Fibroblast of lung (primary cell): ENCODE results near the gene NHSL2. TPM values are rescaled to one million over a fixed set of nuclear protein-coding genes. Genes with fewer than 3 reads are reported as not detected.

Source experiments
- DNase-seq, 2 donors: peaks; one replicate each; pipeline versions ENCODE4 v3.0.0 to v3.0.0-alpha.2; 2010; ENCODE audit warnings: low read depth in 2 of 2
- H2AFZ ChIP-seq: 2 replicates; pipeline ENCODE4 v1.5.1; 2012; ENCODE audit warnings: low read length, control low read depth, inconsistent platforms
- H3K27ac ChIP-seq: 2 replicates; pipeline ENCODE4 v1.5.1; 2011; ENCODE audit warnings: low read length, control low read depth; ENCODE audit not compliant: insufficient read depth
- H3K27me3 ChIP-seq: 2 replicates; pipeline ENCODE4 v1.5.1; 2011; ENCODE audit warnings: mild to moderate bottlenecking, low read length; ENCODE audit not compliant: control insufficient read depth, insufficient read depth
- H3K36me3 ChIP-seq: 2 replicates; pipeline ENCODE4 v1.5.1; 2011; ENCODE audit warnings: low read length; ENCODE audit not compliant: control insufficient read depth, insufficient read depth
- H3K4me1 ChIP-seq: 2 replicates; pipeline ENCODE4 v1.5.1; 2011; ENCODE audit warnings: low read length; ENCODE audit not compliant: control insufficient read depth, insufficient read depth; ENCODE audit errors: extremely low read depth
- H3K4me2 ChIP-seq: 2 replicates; pipeline ENCODE4 v1.5.1; 2011; ENCODE audit warnings: low read length, control low read depth; ENCODE audit not compliant: insufficient read depth; ENCODE audit errors: extremely low read depth
- H3K4me3 ChIP-seq, 4 experiments: fragments of 200-600 bp in 1 of 4; sonication (generic) in 1 of 4; replicated peaks in 1 of 4; 2 replicates each; pipeline ENCODE4 v1.5.1; 2011 to 2016; ENCODE audit warnings: low read length in 4 of 4, low read depth in 3 of 4, mild to moderate bottlenecking in 3 of 4, control low read depth in 2 of 4, inconsistent platforms in 1 of 4, mixed read lengths in 1 of 4; ENCODE audit not compliant: insufficient read depth in 1 of 4; ENCODE audit errors: control extremely low read depth in 1 of 4
- H3K79me2 ChIP-seq: 2 replicates; pipeline ENCODE4 v1.5.1; 2012; ENCODE audit warnings: mild to moderate bottlenecking, low read length, inconsistent platforms; ENCODE audit not compliant: control insufficient read depth, insufficient read depth
- H3K9ac ChIP-seq: 2 replicates; pipeline ENCODE4 v1.5.1; 2011; ENCODE audit warnings: mild to moderate bottlenecking, low read length, control low read depth; ENCODE audit not compliant: insufficient read depth
- H3K9me3 ChIP-seq: 2 replicates; pipeline ENCODE4 v1.5.1; 2012; ENCODE audit warnings: low read depth, low read length; ENCODE audit not compliant: control insufficient read depth, insufficient read depth
- H4K20me1 ChIP-seq: 2 replicates; pipeline ENCODE4 v1.5.1; 2011; ENCODE audit warnings: low read length; ENCODE audit not compliant: control insufficient read depth, insufficient read depth; ENCODE audit errors: extremely low read depth
- EZH2 ChIP-seq: IDR thresholded peaks from 2 replicates; pipeline ENCODE4 v1.5.1; 2012; ENCODE audit warnings: low read length, control low read depth, mild to moderate bottlenecking; ENCODE audit errors: missing control alignments
- polyA plus RNA-seq, 2 donors: library from polyadenylated mRNA; depleted of rRNA in 1 of 2; stranded (reverse) in 1 of 2; unstranded in 1 of 2; fragments of >200 nt; gene quantifications; 2 replicates each; pipeline ENCODE4 v1.2.1, GENCODE V29; 2011 to 2012; ENCODE audit warnings: missing spikeins in 1 of 2
- total RNA-seq: library from RNA; depleted of rRNA; stranded (reverse); fragments of >200 nt; gene quantifications from 2 replicates; pipeline ENCODE4 v1.2.1, GENCODE V29; 2014
- TF ChIP-seq, protein P1 (sequence below), 2 donors: IDR thresholded peaks in 1 of 2; conservative IDR thresholded peaks in 1 of 2; 1 replicate in 1 of 2; 2 replicates in 1 of 2; pipeline ENCODE4 v1.5.1; 2011 to 2012; ENCODE audit warnings: low read length in 2 of 2, control low read depth in 1 of 2, inconsistent platforms in 1 of 2, low read depth in 1 of 2, mild to moderate bottlenecking in 1 of 2

The NHSL2 gene
- total and polyA plus RNA-seq, 2 donors (not counting 1 experiment from before 2014, with no cell fraction given) = 4.3 to 9.7 TPM

DNA sequence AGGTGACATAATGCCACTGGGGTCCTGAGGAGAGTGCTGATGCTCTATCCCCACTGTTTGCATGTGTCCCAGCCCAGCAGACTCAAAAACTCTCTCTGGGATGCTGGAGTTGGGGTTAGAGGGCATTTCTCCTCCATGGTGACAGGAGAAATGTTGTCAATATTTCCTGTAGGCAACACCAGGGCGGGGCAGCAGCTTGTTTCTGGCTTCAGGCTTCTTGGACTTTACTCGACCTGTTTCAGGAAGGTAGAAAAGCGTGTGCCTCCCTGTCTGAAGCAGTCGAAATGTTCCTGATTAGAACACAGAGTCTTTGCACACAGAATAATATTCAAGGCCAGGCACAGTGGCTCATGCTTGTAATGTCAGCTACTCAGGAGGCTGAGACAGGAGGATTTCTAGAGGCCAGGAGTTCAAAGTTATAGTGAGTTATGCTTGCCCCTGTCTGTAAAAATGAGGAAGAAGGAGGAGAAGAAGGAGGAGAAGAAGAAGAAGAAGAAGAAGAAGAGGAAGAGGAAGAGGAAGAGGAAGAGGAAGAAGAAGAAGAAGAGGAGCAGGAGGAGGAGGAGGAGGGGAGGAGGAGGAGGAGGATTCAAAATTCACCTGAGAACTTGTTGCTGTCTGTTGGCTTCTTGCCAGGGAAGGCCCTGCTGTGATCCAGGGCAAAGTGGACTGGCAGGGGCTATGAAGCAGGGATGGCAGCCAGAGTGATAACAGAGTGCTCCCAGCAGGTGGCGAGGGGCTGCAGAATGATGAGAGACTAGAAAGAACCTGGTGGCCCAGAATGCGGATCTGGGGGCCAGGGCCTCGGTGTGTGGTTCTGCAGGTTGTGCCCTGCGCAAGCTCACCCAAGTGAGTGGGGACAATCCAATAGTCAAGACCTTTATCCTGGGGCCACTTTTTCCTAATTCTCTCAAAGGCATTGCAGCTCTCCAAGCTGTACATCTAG lies 138.1 kb downstream of the NHSL2 start:
- TF ChIP-seq, protein P1, sequence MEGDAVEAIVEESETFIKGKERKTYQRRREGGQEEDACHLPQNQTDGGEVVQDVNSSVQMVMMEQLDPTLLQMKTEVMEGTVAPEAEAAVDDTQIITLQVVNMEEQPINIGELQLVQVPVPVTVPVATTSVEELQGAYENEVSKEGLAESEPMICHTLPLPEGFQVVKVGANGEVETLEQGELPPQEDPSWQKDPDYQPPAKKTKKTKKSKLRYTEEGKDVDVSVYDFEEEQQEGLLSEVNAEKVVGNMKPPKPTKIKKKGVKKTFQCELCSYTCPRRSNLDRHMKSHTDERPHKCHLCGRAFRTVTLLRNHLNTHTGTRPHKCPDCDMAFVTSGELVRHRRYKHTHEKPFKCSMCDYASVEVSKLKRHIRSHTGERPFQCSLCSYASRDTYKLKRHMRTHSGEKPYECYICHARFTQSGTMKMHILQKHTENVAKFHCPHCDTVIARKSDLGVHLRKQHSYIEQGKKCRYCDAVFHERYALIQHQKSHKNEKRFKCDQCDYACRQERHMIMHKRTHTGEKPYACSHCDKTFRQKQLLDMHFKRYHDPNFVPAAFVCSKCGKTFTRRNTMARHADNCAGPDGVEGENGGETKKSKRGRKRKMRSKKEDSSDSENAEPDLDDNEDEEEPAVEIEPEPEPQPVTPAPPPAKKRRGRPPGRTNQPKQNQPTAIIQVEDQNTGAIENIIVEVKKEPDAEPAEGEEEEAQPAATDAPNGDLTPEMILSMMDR (conservative IDR thresholded peaks at IDR 0.05 in 1 of 2, IDR thresholded peaks at IDR 0.05 in 1 of 2; ENCODE audit: low read depth in 1 of 2, low read length in 2 of 2) = no peak
- no peak for TF ChIP-seq EZH2
- H3K27ac ChIP-seq = no peak overlapping the region
- no peaks in the 10 kb centered on the region for H3K4me1 ChIP-seq
- H3K4me2 ChIP-seq = no peak overlapping the region
- no peak overlapping the region for H2AFZ ChIP-seq
- no peaks in the 10 kb centered on the region for H3K27me3 ChIP-seq
- H4K20me1 ChIP-seq = no peaks in the 10 kb centered on the region
- no peaks in the 10 kb centered on the region for H3K9me3 ChIP-seq
- H3K36me3 ChIP-seq = no peaks in the 10 kb centered on the region
- no peak overlapping the region for H3K9ac ChIP-seq
- H3K79me2 ChIP-seq = no peaks in the 10 kb centered on the region
- no peak overlapping the region for H3K4me3 ChIP-seq
- no peak for DNase-seq

DNA sequence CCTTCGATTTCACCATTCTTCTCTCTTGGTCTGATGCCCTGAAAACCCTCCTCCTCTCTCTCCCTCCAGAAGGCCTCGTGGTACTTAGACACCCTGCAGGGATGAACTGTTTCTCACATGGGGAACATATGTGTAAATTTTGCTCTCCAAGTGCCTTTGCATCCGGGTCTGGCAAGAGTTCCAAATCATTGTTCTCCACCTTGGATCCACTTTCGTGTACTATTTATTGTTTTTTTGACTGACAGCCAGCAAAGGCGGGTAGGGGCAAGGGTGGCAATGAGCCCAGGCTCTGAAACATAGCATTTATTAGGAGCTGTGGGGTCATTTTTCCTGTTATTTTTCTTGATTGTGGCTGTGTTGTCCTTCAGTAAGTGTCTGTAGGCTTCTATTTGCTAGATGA lies 139.4 kb downstream of the NHSL2 start:
- H3K4me3 ChIP-seq = no peak overlapping the region
- no peaks in the 10 kb centered on the region for H3K79me2 ChIP-seq
- no peak overlapping the region for H3K4me2 ChIP-seq
- H3K36me3 ChIP-seq = no peaks in the 10 kb centered on the region
- no peaks in the 10 kb centered on the region for H3K9me3 ChIP-seq
- no peak for DNase-seq
- H4K20me1 ChIP-seq = no peaks in the 10 kb centered on the region
- no peak overlapping the region for H3K9ac ChIP-seq
- no peaks in the 10 kb centered on the region for H3K4me1 ChIP-seq
- no peak overlapping the region for H2AFZ ChIP-seq
- H3K27me3 ChIP-seq = peaks cover 1% of the 10 kb centered on the region
- H3K27ac ChIP-seq = no peak overlapping the region
- no peak for TF ChIP-seq EZH2
- TF ChIP-seq, protein P1 (conservative IDR thresholded peaks at IDR 0.05 in 1 of 2, IDR thresholded peaks at IDR 0.05 in 1 of 2; ENCODE audit: low read depth in 1 of 2, low read length in 2 of 2) = no peak

DNA sequence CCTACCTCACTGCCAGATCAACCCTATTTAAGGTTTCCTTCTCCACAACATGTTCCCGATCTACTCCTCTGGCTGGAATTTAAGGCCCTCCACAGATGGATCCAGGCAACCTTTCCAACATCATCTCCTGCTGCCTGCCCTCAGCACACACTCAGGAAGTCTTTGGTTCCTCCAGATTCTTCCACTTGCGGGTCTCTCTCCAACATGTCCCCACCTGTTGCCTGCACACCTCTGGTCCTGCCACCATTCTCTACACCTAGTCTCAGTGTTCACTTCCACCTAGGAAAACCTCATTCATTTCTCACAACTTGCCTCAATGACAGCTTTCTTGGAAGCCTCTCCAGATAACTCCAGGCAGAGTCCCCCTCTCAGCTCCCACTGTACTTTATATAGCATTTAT lies 140.9 kb downstream of the NHSL2 start:
- Histone ChIP-seq H2AFZ (no peak overlapping the region), H3K4me2 (no peak overlapping the region), H3K9me3 (no peaks in the 10 kb centered on the region), H3K36me3 (no peaks in the 10 kb centered on the region), H3K4me1 (no peaks in the 10 kb centered on the region), H3K27ac (no peak overlapping the region), H3K27me3 (peaks cover 3% of the 10 kb centered on the region), H3K9ac (no peak overlapping the region), H3K4me3 (no peak overlapping the region), H4K20me1 (no peaks in the 10 kb centered on the region), H3K79me2 (no peaks in the 10 kb centered on the region)
- DNase-seq = no peak
- TF ChIP-seq, protein P1 (conservative IDR thresholded peaks at IDR 0.05 in 1 of 2, IDR thresholded peaks at IDR 0.05 in 1 of 2; ENCODE audit: low read depth in 1 of 2, low read length in 2 of 2) = no peak
- TF ChIP-seq EZH2 = no peak
